Measurements from ENCODE around the gene MYT1.

Gene MYT1

GRCh38 chr20:64231621-64232550 lies 67.6 kb downstream of the MYT1 start:
- TF ChIP-seq CEBPB (IDR thresholded peaks at IDR 0.05), result no peak
- TF ChIP-seq NFIC (IDR thresholded peaks at IDR 0.05), result no peak
- TF ChIP-seq, protein P1, sequence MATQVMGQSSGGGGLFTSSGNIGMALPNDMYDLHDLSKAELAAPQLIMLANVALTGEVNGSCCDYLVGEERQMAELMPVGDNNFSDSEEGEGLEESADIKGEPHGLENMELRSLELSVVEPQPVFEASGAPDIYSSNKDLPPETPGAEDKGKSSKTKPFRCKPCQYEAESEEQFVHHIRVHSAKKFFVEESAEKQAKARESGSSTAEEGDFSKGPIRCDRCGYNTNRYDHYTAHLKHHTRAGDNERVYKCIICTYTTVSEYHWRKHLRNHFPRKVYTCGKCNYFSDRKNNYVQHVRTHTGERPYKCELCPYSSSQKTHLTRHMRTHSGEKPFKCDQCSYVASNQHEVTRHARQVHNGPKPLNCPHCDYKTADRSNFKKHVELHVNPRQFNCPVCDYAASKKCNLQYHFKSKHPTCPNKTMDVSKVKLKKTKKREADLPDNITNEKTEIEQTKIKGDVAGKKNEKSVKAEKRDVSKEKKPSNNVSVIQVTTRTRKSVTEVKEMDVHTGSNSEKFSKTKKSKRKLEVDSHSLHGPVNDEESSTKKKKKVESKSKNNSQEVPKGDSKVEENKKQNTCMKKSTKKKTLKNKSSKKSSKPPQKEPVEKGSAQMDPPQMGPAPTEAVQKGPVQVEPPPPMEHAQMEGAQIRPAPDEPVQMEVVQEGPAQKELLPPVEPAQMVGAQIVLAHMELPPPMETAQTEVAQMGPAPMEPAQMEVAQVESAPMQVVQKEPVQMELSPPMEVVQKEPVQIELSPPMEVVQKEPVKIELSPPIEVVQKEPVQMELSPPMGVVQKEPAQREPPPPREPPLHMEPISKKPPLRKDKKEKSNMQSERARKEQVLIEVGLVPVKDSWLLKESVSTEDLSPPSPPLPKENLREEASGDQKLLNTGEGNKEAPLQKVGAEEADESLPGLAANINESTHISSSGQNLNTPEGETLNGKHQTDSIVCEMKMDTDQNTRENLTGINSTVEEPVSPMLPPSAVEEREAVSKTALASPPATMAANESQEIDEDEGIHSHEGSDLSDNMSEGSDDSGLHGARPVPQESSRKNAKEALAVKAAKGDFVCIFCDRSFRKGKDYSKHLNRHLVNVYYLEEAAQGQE (IDR thresholded peaks at IDR 0.05; ENCODE audit: low read depth), result no peak
- TF ChIP-seq, protein P2, sequence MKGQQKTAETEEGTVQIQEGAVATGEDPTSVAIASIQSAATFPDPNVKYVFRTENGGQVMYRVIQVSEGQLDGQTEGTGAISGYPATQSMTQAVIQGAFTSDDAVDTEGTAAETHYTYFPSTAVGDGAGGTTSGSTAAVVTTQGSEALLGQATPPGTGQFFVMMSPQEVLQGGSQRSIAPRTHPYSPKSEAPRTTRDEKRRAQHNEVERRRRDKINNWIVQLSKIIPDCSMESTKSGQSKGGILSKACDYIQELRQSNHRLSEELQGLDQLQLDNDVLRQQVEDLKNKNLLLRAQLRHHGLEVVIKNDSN (IDR thresholded peaks at IDR 0.05), result no peak
- no peak for TF ChIP-seq TEAD4 (IDR thresholded peaks at IDR 0.05)
- TF ChIP-seq YY1 (IDR thresholded peaks at IDR 0.05; ENCODE audit: low read depth), result no peak
- TF ChIP-seq RAD21 (IDR thresholded peaks at IDR 0.05; ENCODE audit: low read depth), result no peak
- no peak for TF ChIP-seq EP300 (IDR thresholded peaks at IDR 0.05; ENCODE audit: borderline replicate concordance)
- no peak for TF ChIP-seq TCF12 (IDR thresholded peaks at IDR 0.05; ENCODE audit: low read depth)
- TF ChIP-seq CREB1 (IDR thresholded peaks at IDR 0.05; ENCODE audit: low read depth), result no peak
- TF ChIP-seq MAX (IDR thresholded peaks at IDR 0.05), result no peak
- TF ChIP-seq ZBTB7A (IDR thresholded peaks at IDR 0.05; ENCODE audit: low read depth), result no peak
- TF ChIP-seq TAF1 (IDR thresholded peaks at IDR 0.05; ENCODE audit: low read depth), result no peak
- TF ChIP-seq FOXM1 (IDR thresholded peaks at IDR 0.05; ENCODE audit: borderline replicate concordance, low read depth), result no peak
- no peak for TF ChIP-seq EGR1 (IDR thresholded peaks at IDR 0.05)

DNA sequence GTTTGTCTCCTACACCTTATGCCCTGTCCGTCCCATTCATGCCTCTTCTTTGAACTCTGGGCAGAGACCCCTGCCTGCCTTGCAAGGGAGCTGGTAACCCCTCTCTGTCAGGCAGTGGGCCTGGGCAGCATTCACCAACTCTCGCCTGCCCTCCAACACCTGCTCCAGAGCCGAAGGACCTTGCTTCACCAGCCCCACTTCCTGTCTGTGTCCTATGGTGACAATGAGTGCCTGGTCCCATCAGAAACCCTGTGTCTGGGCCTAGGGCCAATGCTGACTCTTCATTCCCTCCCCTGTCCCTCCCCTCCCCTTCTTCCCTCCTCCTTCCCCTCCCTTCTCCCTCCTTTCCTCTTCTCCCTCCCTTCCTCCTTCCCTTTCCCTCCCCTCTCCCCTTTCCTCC lies 68.5 kb downstream of the MYT1 start:
- no peak for TF ChIP-seq EGR1 (IDR thresholded peaks at IDR 0.05)
- TF ChIP-seq MAX (IDR thresholded peaks at IDR 0.05), result no peak
- no peak for TF ChIP-seq CEBPB (IDR thresholded peaks at IDR 0.05)
- TF ChIP-seq, protein P2 (IDR thresholded peaks at IDR 0.05), result no peak
- TF ChIP-seq, protein P1 (IDR thresholded peaks at IDR 0.05; ENCODE audit: low read depth), result no peak
- TF ChIP-seq TEAD4 (IDR thresholded peaks at IDR 0.05), result no peak

DNA sequence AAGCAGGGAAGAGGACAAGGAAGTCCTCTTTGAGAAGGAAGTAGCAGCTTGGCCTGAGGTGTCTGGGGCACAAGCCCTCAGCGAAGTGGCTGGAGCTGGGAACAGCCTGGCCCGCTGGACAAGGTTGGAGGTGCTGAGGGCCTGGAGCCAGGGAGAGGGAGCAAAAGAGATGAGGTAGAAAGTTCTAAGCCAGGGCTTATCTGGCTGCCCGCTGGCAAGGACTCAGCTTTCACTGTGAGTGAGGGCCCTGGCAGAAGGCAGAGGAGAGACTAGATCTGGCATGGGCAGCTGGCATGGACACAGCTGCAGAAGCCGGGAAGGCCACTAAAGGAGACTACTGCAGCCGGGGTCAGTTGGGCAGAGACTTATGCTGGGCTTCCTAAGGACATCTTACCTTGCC lies 69.5 kb downstream of the MYT1 start:
- TF ChIP-seq TEAD4 (IDR thresholded peaks at IDR 0.05) (no peak), ZBTB7A (IDR thresholded peaks at IDR 0.05; ENCODE audit: low read depth) (no peak), NFIC (IDR thresholded peaks at IDR 0.05) (no peak), CEBPB (IDR thresholded peaks at IDR 0.05) (no peak), RAD21 (IDR thresholded peaks at IDR 0.05; ENCODE audit: low read depth) (no peak), TAF1 (IDR thresholded peaks at IDR 0.05; ENCODE audit: low read depth) (no peak), YY1 (IDR thresholded peaks at IDR 0.05; ENCODE audit: low read depth) (no peak), TCF12 (IDR thresholded peaks at IDR 0.05; ENCODE audit: low read depth) (no peak), FOXM1 (IDR thresholded peaks at IDR 0.05; ENCODE audit: borderline replicate concordance, low read depth) (no peak)
- TF ChIP-seq, protein P2 (IDR thresholded peaks at IDR 0.05), result no peak

DNA sequence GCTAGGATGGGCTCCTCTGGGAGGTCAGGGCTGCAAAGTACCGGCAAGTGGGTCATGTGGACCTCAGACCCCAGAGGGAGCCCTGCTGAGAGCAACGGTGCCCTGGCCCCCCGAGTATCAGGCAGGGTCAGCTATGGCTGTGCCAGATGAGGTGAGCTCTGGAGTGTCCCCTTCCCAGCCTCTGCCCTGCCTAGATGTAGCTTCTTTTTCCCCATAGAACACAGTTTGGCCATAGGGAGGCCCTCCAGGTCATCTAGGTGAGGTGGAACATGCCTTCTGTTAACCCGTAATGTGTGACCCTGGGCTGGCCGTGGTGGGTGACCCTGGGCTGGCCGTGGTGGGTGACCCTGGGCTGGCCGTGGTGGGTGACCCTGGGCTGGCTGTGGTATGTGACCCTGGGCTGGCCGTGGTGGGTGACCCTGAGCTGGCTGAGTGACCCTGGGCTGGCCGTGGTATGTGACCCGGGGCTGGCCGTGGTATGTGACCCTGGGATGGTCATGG lies 70.1 kb downstream of the MYT1 start:
- TF ChIP-seq EP300 (IDR thresholded peaks at IDR 0.05; ENCODE audit: borderline replicate concordance) (no peak), YY1 (IDR thresholded peaks at IDR 0.05; ENCODE audit: low read depth) (no peak), MAX (IDR thresholded peaks at IDR 0.05) (no peak), RAD21 (IDR thresholded peaks at IDR 0.05; ENCODE audit: low read depth) (no peak), TEAD4 (IDR thresholded peaks at IDR 0.05) (no peak), NFIC (IDR thresholded peaks at IDR 0.05) (no peak), CREB1 (IDR thresholded peaks at IDR 0.05; ENCODE audit: low read depth) (no peak), EGR1 (IDR thresholded peaks at IDR 0.05) (no peak), TAF1 (IDR thresholded peaks at IDR 0.05; ENCODE audit: low read depth) (no peak), CEBPB (IDR thresholded peaks at IDR 0.05) (no peak), TCF12 (IDR thresholded peaks at IDR 0.05; ENCODE audit: low read depth) (no peak)
- TF ChIP-seq, protein P1 (IDR thresholded peaks at IDR 0.05; ENCODE audit: low read depth), result no peak

Data from Ishikawa (cell line).